ENCODE results near the gene IL6.

- TF ChIP-seq CTCF (IDR thresholded peaks at IDR 0.05 in 8 of 11, conservative IDR thresholded peaks at IDR 0.05 in 3 of 11), result no peak
- TF ChIP-seq POLR2A (IDR thresholded peaks at IDR 0.05), result no peak
- no peak for TF ChIP-seq POLR2AphosphoS5 (IDR thresholded peaks at IDR 0.05)
Measured at GRCh38 chr7:22730921-22731654, 4.1 kb downstream of the IL6 start.

All from spleen (tissue), 7 donors.